Endothelial cell of umbilical vein (primary cell): ENCODE measurements around the gene SLC2A2.

Experiments used
- CTCF ChIP-seq, 2 donors: IDR thresholded peaks; 1 replicate in 1 of 2; 2 replicates in 1 of 2; pipeline ENCODE4 v1.5.1; 2011; ENCODE audit warnings: low read length in 2 of 2, mild to moderate bottlenecking in 2 of 2, moderate library complexity in 2 of 2, control low read depth in 1 of 2, inconsistent platforms in 1 of 2, low read depth in 1 of 2; ENCODE audit not compliant: insufficient read depth in 1 of 2; ENCODE audit errors: extremely low read depth in 1 of 2
- MAX ChIP-seq: IDR thresholded peaks from 2 replicates; pipeline ENCODE4 v1.6.1; 2011; ENCODE audit not compliant: insufficient read depth, insufficient read length
- MYC ChIP-seq: IDR thresholded peaks from one replicate; pipeline ENCODE4 v1.6.1; 2011; ENCODE audit warnings: mild to moderate bottlenecking, low read depth, low read length
- POLR2AphosphoS5 ChIP-seq: IDR thresholded peaks from 2 replicates; pipeline ENCODE4 v1.6.1; 2012; ENCODE audit warnings: low read depth, mild to moderate bottlenecking, control low read depth, low read length, moderate library complexity; ENCODE audit not compliant: insufficient read depth

- TF ChIP-seq POLR2AphosphoS5 (no peak), CTCF (IDR thresholded peaks at IDR 0.05; ENCODE audit: extremely low read depth in 1 of 2, insufficient read depth in 1 of 2, low read depth in 1 of 2, low read length in 2 of 2) (no peak), MAX (no peak), MYC (no peak)
These were observed 37.9 kb upstream of the SLC2A2 start for GRCh38 chr3:171064461-171064860.
